Progenitor cell of endocrine pancreas (in vitro differentiated cells): ENCODE measurements around the gene VANGL2. TPM values are rescaled to one million over a fixed set of nuclear protein-coding genes. Genes with fewer than 3 reads are reported as not detected.
A peak's percentile ranks its signal among the peaks of the same experiment; 100 is the strongest.

Source experiments
- DNase-seq: peaks from one replicate; pipeline ENCODE4 v3.0.0; 2021; ENCODE audit warnings: low spot score; ENCODE audit not compliant: unreplicated experiment
- H3K27ac Mint-ChIP-seq: 2 replicates; pipeline ENCODE4 v1.8.0; 2021; ENCODE audit warnings: mild to moderate bottlenecking, moderate library complexity, mixed read lengths
- H3K27me3 Mint-ChIP-seq: 2 replicates; pipeline ENCODE4 v1.8.0; 2021; ENCODE audit warnings: mixed read lengths
- H3K36me3 Mint-ChIP-seq: 2 replicates; pipeline ENCODE4 v1.8.0; 2022; ENCODE audit warnings: mixed read lengths; ENCODE audit not compliant: insufficient read depth
- H3K4me1 Mint-ChIP-seq: 2 replicates; pipeline ENCODE4 v1.8.0; 2021; ENCODE audit warnings: low read depth, mixed read lengths
- H3K4me3 Mint-ChIP-seq: 2 replicates; pipeline ENCODE4 v1.8.0; 2021; ENCODE audit warnings: low read depth, mild to moderate bottlenecking, moderate library complexity, mixed read lengths
- H3K9me3 Mint-ChIP-seq: 2 replicates; pipeline ENCODE4 v1.8.0; 2021; ENCODE audit warnings: low read depth, mixed read lengths
- total RNA-seq: library from RNA; stranded (reverse); gene quantifications from 2 replicates; pipeline ENCODE4 v1.2.1, GENCODE V29; 2021
- TF ChIP-seq, protein P1 (sequence below): fragments of 200-600 bp; sonication (generic); IDR thresholded peaks from one replicate; pipeline ENCODE4 v1.5.0; 2021; ENCODE audit warnings: antibody characterized with exemption, mild to moderate bottlenecking; ENCODE audit not compliant: unreplicated experiment

Gene VANGL2
- total RNA-seq, 1 donor from 2014 or later: 80.4 TPM

DNA sequence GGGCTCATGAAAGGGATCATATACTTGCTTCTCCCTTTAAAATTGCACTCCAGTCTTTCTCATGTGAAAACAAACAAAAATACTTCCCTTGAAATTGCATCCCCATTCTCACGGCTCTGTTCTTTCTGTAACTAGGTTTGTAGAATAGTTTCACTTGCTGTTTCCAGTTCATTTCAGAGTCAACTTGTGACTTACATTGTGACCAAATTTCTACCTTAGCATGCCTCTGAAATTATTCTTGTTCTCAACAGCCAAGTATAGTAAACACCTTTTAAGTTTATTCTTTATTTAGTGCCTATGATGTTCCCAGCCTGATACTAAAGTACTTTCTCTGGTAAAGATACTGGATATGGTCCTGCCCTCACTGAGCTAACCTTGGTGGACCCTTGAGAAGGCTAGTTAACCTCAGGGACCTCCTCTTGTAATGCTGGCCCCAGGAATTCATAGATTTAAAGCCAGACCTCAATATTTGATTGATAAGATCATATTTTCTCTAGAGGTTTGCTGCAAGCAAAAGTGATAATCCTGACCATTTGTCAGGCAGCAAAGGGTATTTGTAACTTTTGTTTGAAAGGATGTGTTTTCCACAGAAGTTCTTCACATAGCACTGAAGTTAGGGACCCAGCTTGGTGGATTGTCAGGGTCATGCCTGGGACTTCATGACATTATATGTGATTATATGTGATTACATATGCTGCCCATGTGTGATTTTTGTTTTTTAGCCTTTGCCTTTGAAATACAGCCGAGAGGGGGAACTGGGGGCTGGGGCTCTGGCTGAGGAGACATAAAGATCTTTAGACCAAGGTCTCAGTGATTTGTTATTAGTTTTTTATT, 29.6 kb downstream of the VANGL2 start:
- H3K4me3 Mint-ChIP-seq: no peak overlapping the region
- H3K27me3 Mint-ChIP-seq: no peaks in the 10 kb centered on the region
- H3K4me1 Mint-ChIP-seq: peaks cover 2% of the 10 kb centered on the region
- no peak for DNase-seq
- peak overlapping the region; percentile 64 for H3K27ac Mint-ChIP-seq
- peaks cover 14% of the 10 kb centered on the region for H3K36me3 Mint-ChIP-seq
- H3K9me3 Mint-ChIP-seq: no peaks in the 10 kb centered on the region
- TF ChIP-seq, protein P1, sequence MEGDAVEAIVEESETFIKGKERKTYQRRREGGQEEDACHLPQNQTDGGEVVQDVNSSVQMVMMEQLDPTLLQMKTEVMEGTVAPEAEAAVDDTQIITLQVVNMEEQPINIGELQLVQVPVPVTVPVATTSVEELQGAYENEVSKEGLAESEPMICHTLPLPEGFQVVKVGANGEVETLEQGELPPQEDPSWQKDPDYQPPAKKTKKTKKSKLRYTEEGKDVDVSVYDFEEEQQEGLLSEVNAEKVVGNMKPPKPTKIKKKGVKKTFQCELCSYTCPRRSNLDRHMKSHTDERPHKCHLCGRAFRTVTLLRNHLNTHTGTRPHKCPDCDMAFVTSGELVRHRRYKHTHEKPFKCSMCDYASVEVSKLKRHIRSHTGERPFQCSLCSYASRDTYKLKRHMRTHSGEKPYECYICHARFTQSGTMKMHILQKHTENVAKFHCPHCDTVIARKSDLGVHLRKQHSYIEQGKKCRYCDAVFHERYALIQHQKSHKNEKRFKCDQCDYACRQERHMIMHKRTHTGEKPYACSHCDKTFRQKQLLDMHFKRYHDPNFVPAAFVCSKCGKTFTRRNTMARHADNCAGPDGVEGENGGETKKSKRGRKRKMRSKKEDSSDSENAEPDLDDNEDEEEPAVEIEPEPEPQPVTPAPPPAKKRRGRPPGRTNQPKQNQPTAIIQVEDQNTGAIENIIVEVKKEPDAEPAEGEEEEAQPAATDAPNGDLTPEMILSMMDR: no peak

DNA sequence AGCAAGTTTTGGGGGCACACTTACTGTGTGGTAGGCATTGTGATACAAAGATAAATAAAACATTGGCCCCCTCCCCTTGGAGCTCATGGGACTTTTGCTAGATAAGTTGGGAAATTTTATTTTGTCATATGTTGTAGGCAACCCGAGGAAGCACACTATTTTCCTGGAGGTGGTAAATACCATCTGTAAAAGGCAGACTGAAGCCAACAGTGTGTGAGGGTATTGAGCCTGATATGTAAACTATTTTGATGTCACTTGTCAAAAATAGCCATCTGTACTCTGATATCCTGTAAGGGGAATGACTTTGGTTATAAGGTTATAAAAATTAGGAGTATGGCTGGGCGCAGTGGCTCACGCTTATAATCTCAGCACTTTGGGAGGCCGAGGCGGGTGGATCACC, 30.6 kb downstream of the VANGL2 start:
- TF ChIP-seq, protein P1: no peak
- Mint-ChIP-seq H3K36me3 (peaks cover 7% of the 10 kb centered on the region), H3K9me3 (no peaks in the 10 kb centered on the region)

DNA sequence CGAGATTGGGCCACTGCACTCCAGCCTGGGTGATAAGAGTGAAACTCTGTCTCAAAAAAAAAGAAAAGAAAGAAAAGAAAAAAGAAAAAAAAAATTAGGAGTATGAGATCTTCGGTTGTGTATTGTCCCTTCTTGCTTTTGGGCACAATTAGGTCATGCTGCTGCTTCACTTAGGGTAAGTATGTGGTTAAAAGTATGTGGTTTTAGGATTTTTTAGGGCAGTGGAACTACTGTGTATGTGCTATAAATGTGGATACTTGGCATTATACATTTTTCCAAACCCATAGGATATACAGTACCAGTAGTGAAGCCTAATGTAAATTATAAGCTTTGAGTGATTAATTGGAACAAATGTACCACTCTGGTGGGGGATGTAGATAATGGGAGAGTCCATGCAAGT, 31.2 kb downstream of the VANGL2 start:
- H3K27me3 Mint-ChIP-seq: no peaks in the 10 kb centered on the region
- peaks cover 2% of the 10 kb centered on the region for H3K4me1 Mint-ChIP-seq
- DNase-seq: no peak
- TF ChIP-seq, protein P1: no peak
- no peak overlapping the region for H3K27ac Mint-ChIP-seq
- H3K36me3 Mint-ChIP-seq: peaks cover 4% of the 10 kb centered on the region
- H3K9me3 Mint-ChIP-seq: no peaks in the 10 kb centered on the region
- H3K4me3 Mint-ChIP-seq: no peak overlapping the region

More for the DNA sequence above, 30.6 kb downstream of the VANGL2 start:
- no peak for DNase-seq
- Mint-ChIP-seq H3K27me3 (no peaks in the 10 kb centered on the region), H3K4me1 (peaks cover 2% of the 10 kb centered on the region), H3K4me3 (no peak overlapping the region), H3K27ac (no peak overlapping the region)

DNA sequence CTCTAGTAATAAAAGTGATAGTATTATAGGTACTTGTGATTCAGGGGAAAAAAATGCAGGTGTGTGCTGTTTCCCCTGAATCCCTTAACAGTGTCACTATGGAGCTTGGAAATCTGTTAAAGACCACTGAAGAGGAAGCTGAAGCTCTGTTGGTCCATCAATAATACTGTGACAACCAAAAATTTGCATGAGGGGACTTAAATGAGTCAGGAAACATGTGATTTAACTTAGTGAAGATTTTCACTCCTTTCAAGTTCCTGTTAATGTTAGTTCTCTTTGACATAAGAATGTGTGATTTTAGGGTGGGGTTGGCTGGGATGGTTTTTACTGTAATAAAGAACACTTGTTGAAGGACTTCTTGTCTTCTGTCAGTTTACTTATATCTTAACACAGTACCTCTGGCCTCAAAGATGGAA, 32.0 kb downstream of the VANGL2 start:
- Mint-ChIP-seq H3K9me3 (no peaks in the 10 kb centered on the region), H3K4me3 (no peak overlapping the region), H3K36me3 (peaks cover 4% of the 10 kb centered on the region), H3K27ac (peak overlapping the region; percentile 49), H3K27me3 (no peaks in the 10 kb centered on the region), H3K4me1 (peaks cover 2% of the 10 kb centered on the region)
- DNase-seq: no peak
- TF ChIP-seq, protein P1: no peak

DNA sequence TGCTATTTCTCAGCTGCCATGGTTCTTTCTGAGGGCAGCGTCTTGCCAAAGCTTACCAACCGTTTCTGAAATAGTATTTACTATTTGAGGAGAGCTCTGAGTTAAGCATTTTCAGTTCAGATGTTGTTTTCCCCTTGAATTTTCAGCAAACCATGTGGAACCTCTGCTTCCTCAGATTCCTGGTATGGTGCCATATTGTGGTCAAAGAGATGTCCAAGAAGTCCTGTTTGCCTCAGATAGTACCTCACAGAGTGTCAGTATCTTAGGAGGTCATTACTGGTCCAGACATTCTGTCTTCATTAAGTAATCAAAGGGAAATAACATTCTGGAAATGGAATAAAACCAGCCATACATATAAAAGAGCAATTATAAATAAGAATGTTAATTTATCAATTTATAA, 36.6 kb downstream of the VANGL2 start:
- TF ChIP-seq, protein P1: no peak
- H3K27ac Mint-ChIP-seq: no peak overlapping the region
- DNase-seq: no peak
- H3K36me3 Mint-ChIP-seq: no peaks in the 10 kb centered on the region
- H3K27me3 Mint-ChIP-seq: no peaks in the 10 kb centered on the region
- no peaks in the 10 kb centered on the region for H3K4me1 Mint-ChIP-seq
- no peaks in the 10 kb centered on the region for H3K9me3 Mint-ChIP-seq
- H3K4me3 Mint-ChIP-seq: no peak overlapping the region
